ENCODE results near the gene CDK5RAP2.
A peak's percentile ranks its signal among the peaks of the same experiment; 100 is the strongest.

DNA sequence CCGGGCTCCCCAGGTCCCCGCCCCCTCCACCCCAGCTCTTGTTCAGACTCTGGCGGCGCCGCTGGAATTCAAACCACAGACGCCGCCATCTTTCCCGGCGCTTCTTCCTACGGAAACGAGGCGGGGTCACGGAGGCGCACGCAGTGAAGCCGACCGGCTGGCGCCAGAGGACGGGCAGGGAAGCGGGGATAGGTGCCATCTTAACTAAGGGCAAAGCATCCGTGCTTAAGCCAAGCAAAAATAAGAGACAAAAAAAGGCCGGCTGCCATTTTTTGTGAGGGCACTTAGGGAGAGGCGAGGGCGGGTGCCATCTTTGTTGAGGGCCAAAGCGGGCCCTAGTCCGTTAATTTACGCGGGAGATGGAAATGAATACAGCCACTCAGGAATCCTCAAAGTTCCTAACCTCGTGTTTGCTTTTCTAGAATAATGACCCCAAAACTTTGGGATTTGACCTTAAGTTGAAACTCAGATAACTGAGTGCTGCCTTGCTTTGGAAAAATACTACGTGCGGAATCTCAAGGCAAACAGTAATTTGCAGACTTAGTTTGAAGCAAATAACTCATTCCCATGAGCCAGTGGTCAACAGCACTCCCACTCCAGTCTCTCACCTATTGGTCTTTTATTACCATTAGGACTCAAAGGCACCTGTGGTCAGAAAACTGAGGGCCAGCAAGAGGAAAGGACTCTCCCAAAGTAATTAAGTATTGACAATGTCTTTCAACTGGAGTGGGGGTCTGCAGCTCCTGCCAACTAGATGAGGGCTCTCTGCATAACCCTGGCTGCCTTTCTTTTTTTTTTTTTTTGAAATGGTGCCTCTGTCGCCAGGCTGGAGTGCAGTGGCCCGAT, at the start of gene CDK5RAP2:
- TF ChIP-seq, protein P1, sequence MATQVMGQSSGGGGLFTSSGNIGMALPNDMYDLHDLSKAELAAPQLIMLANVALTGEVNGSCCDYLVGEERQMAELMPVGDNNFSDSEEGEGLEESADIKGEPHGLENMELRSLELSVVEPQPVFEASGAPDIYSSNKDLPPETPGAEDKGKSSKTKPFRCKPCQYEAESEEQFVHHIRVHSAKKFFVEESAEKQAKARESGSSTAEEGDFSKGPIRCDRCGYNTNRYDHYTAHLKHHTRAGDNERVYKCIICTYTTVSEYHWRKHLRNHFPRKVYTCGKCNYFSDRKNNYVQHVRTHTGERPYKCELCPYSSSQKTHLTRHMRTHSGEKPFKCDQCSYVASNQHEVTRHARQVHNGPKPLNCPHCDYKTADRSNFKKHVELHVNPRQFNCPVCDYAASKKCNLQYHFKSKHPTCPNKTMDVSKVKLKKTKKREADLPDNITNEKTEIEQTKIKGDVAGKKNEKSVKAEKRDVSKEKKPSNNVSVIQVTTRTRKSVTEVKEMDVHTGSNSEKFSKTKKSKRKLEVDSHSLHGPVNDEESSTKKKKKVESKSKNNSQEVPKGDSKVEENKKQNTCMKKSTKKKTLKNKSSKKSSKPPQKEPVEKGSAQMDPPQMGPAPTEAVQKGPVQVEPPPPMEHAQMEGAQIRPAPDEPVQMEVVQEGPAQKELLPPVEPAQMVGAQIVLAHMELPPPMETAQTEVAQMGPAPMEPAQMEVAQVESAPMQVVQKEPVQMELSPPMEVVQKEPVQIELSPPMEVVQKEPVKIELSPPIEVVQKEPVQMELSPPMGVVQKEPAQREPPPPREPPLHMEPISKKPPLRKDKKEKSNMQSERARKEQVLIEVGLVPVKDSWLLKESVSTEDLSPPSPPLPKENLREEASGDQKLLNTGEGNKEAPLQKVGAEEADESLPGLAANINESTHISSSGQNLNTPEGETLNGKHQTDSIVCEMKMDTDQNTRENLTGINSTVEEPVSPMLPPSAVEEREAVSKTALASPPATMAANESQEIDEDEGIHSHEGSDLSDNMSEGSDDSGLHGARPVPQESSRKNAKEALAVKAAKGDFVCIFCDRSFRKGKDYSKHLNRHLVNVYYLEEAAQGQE (IDR thresholded peaks at IDR 0.05; ENCODE audit: low read depth): no peak
- 0 out of 2 replicates have a peak, but pooled peaks have one; percentile 25 for TF ChIP-seq USF1 (IDR thresholded peaks at IDR 0.05)
- TF ChIP-seq FOXM1 (IDR thresholded peaks at IDR 0.05; ENCODE audit: borderline replicate concordance, low read depth): no peak
